ENCODE measurements around the gene PXDC1.

PXDC1 gene

DNA sequence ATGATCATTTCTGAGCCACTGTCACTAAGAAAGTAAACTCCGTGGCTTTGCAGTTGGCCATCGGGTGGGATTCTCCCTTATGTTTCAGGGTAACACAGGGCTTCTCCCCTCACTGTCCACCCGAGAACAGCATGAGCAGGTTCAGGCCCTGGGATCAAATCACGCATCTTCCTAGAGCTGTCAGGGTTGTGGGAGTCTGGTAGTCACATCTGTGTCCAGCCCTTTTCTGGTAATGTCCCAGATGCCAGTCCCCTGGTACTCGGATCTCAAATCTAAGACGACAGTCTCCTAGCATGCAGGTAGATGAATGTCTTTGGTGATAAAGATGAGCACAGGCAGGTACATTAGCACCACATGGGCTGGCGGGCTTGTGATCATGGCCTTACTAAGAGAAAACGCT, 4.8 kb downstream of the PXDC1 start:
- no peak for DNase-seq

GRCh38 chr6:3746119-3746691, 5.3 kb downstream of the PXDC1 start:
- DNase-seq = no peak

- DNase-seq = no peak
Measured at GRCh38 chr6:3745566-3746118, 5.9 kb downstream of the PXDC1 start.

DNA sequence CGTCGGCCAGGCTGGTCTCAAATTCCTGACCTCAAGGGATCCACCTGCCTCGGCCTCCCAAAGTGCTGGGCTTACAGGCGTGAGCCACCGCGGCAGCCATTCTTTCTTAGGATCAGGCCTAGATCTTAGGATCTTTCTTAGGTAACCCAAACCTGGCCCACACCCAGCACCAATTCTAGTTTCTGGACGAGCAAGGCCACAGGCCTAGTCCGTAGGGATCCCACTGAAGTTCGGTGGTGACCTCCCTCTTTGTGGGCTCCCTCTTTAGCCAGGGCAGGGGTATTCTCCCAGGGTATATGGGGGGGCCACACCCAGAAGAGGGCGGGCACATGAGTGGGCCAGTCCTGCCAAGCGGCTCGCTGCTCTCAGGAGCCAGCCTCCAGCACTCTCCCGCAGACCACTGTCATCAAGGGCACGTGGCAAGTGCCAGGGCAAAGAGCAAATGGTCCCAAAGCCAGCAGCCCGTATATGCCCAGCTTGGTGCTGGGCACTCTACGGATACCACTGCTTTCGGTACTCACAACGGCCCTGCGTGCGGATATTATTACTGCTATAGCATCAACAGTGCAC, 6.5 kb downstream of the PXDC1 start:
- DNase-seq = no peak

DNA sequence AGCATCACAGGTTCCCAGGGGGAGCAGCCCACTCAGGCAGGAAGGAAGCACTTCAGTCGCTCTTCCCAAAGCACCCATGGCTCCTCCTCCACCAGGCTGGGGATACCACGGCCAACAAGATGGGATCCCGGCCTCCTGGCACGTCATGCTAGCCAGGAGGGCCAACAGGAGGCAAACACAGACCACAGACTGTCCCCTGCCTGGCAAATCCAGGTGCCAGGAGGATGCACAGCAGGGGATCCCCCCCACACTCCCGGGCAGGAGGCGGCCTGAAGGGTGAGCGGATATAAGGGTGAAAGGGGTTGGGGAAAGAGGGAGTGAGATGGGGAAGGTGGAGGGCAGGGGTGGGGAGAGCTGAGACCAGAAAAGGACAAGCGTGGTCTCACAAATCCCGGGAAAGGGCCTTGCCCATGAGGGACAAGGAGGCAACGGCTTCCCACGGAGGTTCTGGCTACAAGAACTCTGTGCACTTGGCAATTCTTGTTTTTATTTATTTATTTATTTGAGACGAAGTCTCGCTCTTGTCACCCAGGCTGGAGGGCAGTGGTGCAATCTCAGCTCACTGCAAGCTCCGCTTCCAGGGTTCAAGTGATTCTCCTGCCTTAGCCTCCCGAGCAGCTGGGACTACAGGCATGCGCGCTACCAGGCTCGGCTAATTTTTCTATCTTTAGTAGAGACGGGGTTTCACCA, 7.2 kb downstream of the PXDC1 start:
- no peak for DNase-seq

DNA sequence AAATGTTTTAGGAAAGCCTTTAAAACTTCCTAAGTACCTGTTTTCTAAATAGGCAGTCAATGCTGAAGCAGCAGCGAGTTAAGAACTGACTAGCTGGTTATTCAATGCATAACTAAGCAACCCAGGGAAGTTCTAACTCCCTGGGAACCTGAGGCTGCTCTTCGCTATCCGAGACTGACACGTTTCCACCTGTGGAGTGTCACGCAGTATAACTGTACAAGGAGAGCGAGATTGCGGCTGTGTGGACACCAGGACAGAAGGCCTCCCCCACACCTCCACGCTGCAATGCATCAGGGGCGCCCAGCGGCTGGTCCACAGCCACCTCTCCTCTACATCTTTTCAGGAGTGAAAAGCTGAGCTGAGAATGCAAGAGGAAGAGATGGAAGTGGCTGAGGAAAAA, 8.0 kb downstream of the PXDC1 start:
- no peak for DNase-seq

GRCh38 chr6:3742426-3743344, 8.8 kb downstream of the PXDC1 start:
- no peak for DNase-seq

DNA sequence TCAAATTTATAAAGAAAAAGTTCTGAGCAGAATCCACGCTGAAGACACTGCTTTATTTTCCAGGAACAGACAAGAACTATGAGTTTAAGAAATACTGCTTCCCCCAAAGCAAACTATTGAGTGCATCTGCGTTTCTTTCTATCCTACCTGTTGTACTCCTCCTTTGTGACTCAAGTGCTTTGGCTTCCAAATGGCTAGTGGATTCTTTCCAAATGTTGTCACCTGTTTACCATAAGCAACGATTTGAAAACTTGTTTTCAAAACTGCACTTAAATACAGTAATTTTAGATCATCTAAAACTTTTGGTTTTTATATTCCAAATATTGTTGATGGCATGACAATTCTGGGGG, 9.5 kb downstream of the PXDC1 start:
- DNase-seq = no peak

DNA sequence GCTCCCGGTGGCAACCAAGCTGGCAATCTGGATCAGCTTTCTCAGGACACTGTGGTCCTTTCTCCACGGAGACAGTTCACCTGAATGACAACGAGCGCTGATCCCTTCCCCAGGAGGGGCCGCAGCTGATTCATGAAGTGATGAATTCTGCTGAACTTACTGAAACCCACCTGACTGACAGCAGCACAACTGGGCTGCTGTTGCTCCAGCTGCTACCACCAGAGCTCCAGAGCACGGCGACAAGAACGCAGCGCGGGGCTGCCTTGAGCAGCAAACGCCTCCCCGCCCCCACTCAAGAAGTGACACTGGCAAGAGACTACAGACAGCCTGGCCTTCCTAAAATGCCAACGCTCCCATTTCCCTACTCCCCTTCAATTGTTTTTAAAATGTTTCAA, 10.0 kb downstream of the PXDC1 start:
- DNase-seq = no peak

DNA sequence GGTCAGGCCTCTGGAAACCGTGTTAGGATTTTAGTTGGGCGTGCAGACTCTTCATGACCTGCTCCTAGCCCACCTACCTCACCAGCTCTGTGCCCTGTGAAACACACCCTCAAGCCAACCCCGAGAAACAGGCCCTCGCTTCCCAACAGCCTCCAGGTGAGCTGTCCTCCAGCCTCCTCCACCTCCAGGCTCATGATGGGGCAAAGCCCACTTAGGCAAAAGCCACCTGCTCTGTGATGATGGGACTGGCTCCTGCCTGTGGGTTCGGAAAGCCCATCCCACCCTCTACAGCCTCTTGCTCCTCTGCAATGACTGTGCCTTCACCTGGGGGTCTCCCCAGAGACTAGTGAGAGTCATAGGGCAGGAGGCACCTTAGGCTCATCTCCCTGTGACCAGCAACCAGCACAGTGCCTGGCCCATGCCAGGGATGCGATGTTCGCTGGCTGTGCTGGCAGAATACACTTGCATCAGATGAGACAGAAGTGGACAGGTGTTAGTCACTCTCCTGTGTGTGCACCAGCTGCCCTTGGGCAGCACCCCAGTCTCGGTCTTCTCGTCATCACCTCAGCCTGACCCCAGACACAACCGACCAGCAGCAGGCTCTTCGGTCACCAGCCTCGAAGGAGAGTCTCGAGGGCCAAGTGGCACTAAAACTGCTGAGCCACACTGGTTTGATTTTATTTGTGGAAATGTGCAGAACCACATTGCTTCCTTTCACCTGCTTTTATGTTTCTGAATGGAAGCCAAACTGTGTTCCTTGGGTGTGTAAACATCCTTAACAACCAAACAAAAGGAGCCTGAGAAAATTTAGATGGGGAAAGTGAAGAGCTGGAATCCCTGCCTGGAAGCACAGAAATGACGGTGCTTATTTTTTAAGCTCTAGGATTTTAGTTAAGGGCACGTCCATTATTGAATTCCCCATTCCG, 10.7 kb downstream of the PXDC1 start:
- no peak for DNase-seq

DNA sequence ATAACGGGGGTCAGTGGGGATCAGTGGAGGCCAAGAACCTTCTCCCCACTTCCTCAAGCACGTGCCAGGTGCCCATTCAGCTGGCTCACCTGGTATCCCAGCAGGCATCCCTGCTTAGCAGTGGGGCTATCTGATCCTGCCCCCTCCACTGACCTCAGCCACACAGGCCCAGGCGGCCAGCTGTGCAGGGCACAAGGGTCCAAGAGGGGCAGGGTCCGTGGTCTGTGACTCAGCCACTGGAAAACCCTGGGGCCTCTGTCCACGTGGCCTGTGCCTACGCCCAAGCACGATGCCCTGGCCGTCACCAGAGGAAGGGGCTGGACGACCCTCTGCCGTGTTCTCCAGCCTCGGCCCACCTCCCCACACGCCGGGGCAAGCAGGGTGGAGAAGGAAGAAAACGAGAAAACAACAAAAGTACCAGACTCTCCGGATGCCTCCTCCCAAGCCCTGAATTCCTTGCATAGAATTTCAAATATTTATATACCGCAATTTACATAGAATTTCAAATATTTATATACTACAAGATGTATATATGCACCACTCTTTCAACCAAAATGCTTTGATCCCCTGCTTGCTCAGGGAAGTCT, 12.1 kb downstream of the PXDC1 start:
- DNase-seq = no peak

GRCh38 chr6:3738381-3739131, 13.0 kb downstream of the PXDC1 start:
- no peak for DNase-seq

GRCh38 chr6:3737831-3738210, 13.7 kb downstream of the PXDC1 start:
- no peak for DNase-seq

DNA sequence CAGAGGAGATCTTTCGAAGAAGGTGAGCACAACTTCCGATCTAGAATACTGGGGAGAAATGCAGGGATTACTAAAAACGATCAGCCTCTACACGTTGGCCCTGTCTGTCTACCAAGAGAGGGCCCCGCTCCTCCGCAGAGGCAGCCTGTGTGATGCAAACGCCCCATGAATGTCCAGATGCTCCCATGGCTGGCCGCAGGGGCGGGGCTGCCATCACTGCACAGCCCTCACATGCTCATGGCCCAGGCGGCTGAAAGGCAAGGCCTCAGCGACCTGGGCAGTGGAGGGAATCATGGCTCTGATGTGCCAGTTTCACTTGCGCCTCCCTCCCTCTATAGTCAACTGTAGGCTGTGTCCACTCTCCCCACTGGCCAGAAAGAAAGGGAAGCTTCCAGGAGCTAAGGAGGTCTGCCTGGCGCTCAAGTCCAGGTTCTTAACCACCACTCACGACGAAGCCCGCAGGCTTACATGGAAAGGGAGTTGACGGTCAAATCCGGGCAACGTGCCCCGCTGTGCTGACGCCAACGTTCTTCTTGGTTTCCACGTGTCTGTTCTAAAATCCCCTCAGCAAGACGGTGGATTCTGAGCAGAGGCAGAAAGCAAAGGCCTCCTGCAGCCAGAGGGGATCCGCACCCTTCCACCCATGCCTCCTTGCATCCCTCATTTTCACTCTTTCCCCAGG, 14.2 kb downstream of the PXDC1 start:
- DNase-seq = no peak

DNA sequence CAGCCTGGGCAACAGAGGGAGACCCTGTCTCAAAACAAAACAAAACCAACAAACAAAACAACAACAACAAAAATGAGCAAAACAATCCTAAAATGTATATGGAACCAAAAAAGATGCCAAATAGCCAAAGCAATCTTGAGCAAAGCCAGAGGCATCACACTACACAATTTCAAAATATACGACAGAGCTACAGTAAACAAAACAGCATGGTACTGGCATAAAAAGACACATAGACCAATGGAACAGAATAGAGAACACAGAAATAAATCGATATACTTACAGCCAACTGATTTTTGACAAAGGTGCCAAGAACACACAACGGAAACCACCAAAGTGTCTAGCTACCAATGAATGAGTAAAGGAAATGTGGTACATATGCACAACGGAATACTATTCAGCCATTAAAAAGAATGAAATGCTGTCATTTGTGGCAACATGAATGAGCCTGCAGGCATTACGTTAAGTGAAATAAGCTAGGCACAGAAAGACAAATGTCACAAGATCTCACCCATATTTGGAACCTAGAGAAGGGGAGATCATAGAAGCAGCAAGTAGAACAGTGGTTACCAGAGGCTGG, 16.4 kb downstream of the PXDC1 start:
- DNase-seq = no peak

GRCh38 chr6:3734023-3734422, 17.5 kb downstream of the PXDC1 start:
- DNase-seq = no peak

- no peak for DNase-seq
Measured at GRCh38 chr6:3733321-3733925, 18.1 kb downstream of the PXDC1 start.

GRCh38 chr6:3732345-3733141, 19.0 kb downstream of the PXDC1 start:
- DNase-seq = no peak

DNA sequence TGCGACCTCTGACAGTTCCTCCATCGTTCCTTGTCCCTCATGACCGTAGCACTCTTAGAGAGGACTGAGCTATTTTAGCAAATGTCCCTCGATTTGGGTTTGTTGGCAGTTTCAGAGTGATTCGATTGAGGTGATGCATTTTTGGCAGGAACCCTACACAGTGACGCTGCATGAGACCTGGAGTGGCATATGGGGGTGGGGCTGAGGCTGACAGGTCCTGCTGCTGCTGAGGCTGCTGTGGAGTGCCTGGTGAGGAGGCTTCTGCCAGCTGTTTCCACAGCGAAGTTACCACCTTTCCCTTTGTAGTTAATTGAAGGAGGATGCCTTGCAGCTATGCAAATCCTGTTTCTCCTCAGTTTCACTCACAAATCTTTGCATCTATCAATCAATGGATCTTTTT, 19.8 kb downstream of the PXDC1 start:
- DNase-seq = no peak
